CD14-positive monocyte (primary cell): Measurements from ENCODE around the gene KIF4A. TPM values are rescaled to one million over a fixed set of nuclear protein-coding genes. Genes with fewer than 3 reads are reported as not detected.
A peak's percentile ranks its signal among the peaks of the same experiment; 100 is the strongest.

Source experiments
- DNase-seq, 3 donors: peaks; one replicate each; pipeline ENCODE4 v3.0.0-alpha.2; 2011 to 2022
- H2AFZ ChIP-seq: 2 replicates; pipeline ENCODE4 v1.6.0; 2012; ENCODE audit warnings: mild to moderate bottlenecking, low read depth, low read length, inconsistent platforms; ENCODE audit not compliant: insufficient read depth, poor library complexity, severe bottlenecking
- H3K27ac ChIP-seq, 2 donors: 1 replicate in 1 of 2; 2 replicates in 1 of 2; pipeline ENCODE4 v1.5.1; 2012 to 2013; ENCODE audit warnings: low read length in 2 of 2, control low read depth in 1 of 2, inconsistent platforms in 1 of 2, low read depth in 1 of 2, mild to moderate bottlenecking in 1 of 2
- H3K27me3 ChIP-seq, 2 donors: one replicate each; pipeline versions ENCODE4 v1.6.0 to v1.6.1; 2011 to 2013; ENCODE audit warnings: low read length in 2 of 2; ENCODE audit not compliant: control insufficient read depth in 2 of 2, insufficient read depth in 2 of 2
- H3K36me3 ChIP-seq, 2 donors: replicated peaks in 1 of 2; 1 replicate in 1 of 2; 2 replicates in 1 of 2; pipeline versions ENCODE4 v1.5.1 to v1.6.1; 2012 to 2013; ENCODE audit warnings: low read length in 2 of 2, control low read depth in 1 of 2, inconsistent platforms in 1 of 2, mild to moderate bottlenecking in 1 of 2; ENCODE audit not compliant: insufficient read depth in 2 of 2, control insufficient read depth in 1 of 2
- H3K4me1 ChIP-seq, 2 donors: 1 replicate in 1 of 2; 2 replicates in 1 of 2; pipeline versions ENCODE4 v1.5.1 to v1.6.1; 2012 to 2013; ENCODE audit warnings: low read length in 2 of 2, control low read depth in 1 of 2, inconsistent platforms in 1 of 2, mild to moderate bottlenecking in 1 of 2, moderate library complexity in 1 of 2; ENCODE audit not compliant: insufficient read depth in 2 of 2, control insufficient read depth in 1 of 2
- H3K4me2 ChIP-seq: replicated peaks from 2 replicates; pipeline ENCODE3; 2012; ENCODE audit warnings: low read length, moderate library complexity, mild to moderate bottlenecking; ENCODE audit not compliant: poor library complexity, severe bottlenecking; ENCODE audit errors: extremely low read depth
- H3K4me3 ChIP-seq, 3 experiments: fragments of 200-600 bp in 1 of 3; sonication (generic) in 1 of 3; replicated peaks in 1 of 3; 1 replicate in 2 of 3; 2 replicates in 1 of 3; pipeline ENCODE4 v1.5.1; 2011 to 2013; ENCODE audit warnings: low read length in 3 of 3, mild to moderate bottlenecking in 3 of 3, control low read depth in 2 of 3, low read depth in 2 of 3, inconsistent platforms in 1 of 3, moderate library complexity in 1 of 3
- H3K79me2 ChIP-seq: 2 replicates; pipeline ENCODE4 v1.6.0; 2012; ENCODE audit warnings: mild to moderate bottlenecking, control low read depth, inconsistent platforms, low read length, moderate library complexity; ENCODE audit not compliant: insufficient read depth
- H3K9ac ChIP-seq: 2 replicates; pipeline ENCODE4 v1.6.0; 2017; ENCODE audit warnings: low read length, mild to moderate bottlenecking; ENCODE audit not compliant: insufficient read depth, poor library complexity, severe bottlenecking
- H3K9me3 ChIP-seq, 2 donors: replicated peaks in 1 of 2; 1 replicate in 1 of 2; 2 replicates in 1 of 2; pipeline versions ENCODE4 v1.5.1 to v1.6.1; 2012 to 2013; ENCODE audit warnings: low read length in 2 of 2, control low read depth in 1 of 2; ENCODE audit not compliant: control insufficient read depth in 1 of 2, insufficient read depth in 1 of 2
- H4K20me1 ChIP-seq: 2 replicates; pipeline ENCODE4 v1.6.0; 2012; ENCODE audit warnings: mild to moderate bottlenecking, low read length, control low read depth, moderate library complexity; ENCODE audit not compliant: insufficient read depth
- H3K27ac Mint-ChIP-seq, 7 donors: one replicate each; pipeline ENCODE4 v1.8.0; 2020; ENCODE audit warnings: mild to moderate bottlenecking in 7 of 7, mixed read lengths in 7 of 7, moderate library complexity in 6 of 7, inconsistent platforms in 2 of 7
- H3K27me3 Mint-ChIP-seq, 3 donors: one replicate each; pipeline ENCODE4 v1.8.0; 2021 to 2022; ENCODE audit warnings: low read depth in 3 of 3, mild to moderate bottlenecking in 3 of 3, mixed read lengths in 3 of 3, moderate library complexity in 3 of 3, inconsistent platforms in 1 of 3
- H3K36me3 Mint-ChIP-seq, 2 donors: one replicate each; pipeline ENCODE4 v1.8.0; 2020; ENCODE audit warnings: mixed read lengths in 2 of 2, inconsistent platforms in 1 of 2, mild to moderate bottlenecking in 1 of 2
- H3K4me1 Mint-ChIP-seq: one replicate; pipeline ENCODE4 v1.8.0; 2020; ENCODE audit warnings: mild to moderate bottlenecking, mixed read lengths
- H3K4me3 Mint-ChIP-seq, 2 donors: one replicate each; pipeline ENCODE4 v1.8.0; 2020; ENCODE audit warnings: mild to moderate bottlenecking in 2 of 2, mixed read lengths in 2 of 2, moderate library complexity in 1 of 2
- H3K9me3 Mint-ChIP-seq, 7 donors: one replicate each; pipeline ENCODE4 v1.8.0; 2020 to 2022; ENCODE audit warnings: mixed read lengths in 7 of 7, mild to moderate bottlenecking in 6 of 7, moderate library complexity in 6 of 7, inconsistent platforms in 2 of 7
- CTCF ChIP-seq: fragments of 200-600 bp; IDR thresholded peaks from one replicate; pipeline ENCODE4 v1.8.0; 2022; ENCODE audit warnings: antibody characterized with exemption, mild to moderate bottlenecking
- WGBS: methylation state at CpG from one replicate; pipeline ENCODE4 v1.1.5; 2013; ENCODE audit warnings: missing lambda C conversion rate; ENCODE audit not compliant: insufficient coverage; 5-methylcytosine and 5-hydroxymethylcytosine counted together
- intact Hi-C, 2 donors: fragments of 100-400 bp; cut with micrococcal nuclease; formaldehyde crosslinking; loops; one replicate each; pipeline versions ENCODE4 v1.15.0 to v1.15.1; 2023
- polyA plus RNA-seq, 3 donors: library from polyadenylated mRNA; depleted of rRNA in 1 of 3; unstranded in 2 of 3; stranded (reverse) in 1 of 3; fragments of 300-500 nt in 2 of 3; fragments of >200 nt in 1 of 3; fragmentation: Illumina TruSeq in 2 of 3; gene quantifications; 1 replicate in 2 of 3; 2 replicates in 1 of 3; pipeline ENCODE4 v1.2.3, GENCODE V29; 2012 to 2021

KIF4A gene
- polyA plus RNA-seq, 3 donors: 0.03 TPM; not detected in 2

- WGBS: no CpG with 5 or more reads among the region's 2 CpGs
- TF ChIP-seq CTCF: no peak
- H3K4me1 Mint-ChIP-seq: no peaks in the 10 kb centered on the region
- peaks cover 40 to 55% of the 10 kb centered on the region in 2 donors for H3K36me3 Mint-ChIP-seq
- Histone ChIP-seq H3K4me2 (no peak overlapping the region), H3K4me3 (no peak overlapping the region), H3K9ac (no peak overlapping the region), H3K9me3 (no peaks in the 10 kb centered on the region), H4K20me1 (no peaks in the 10 kb centered on the region), H2AFZ (no peak overlapping the region), H3K36me3 (peaks cover 18 to 32% of the 10 kb centered on the region in 2 donors), H3K79me2 (no peaks in the 10 kb centered on the region), H3K27ac (no peak overlapping the region), H3K27me3 (no peaks in the 10 kb centered on the region), H3K4me1 (no peaks in the 10 kb centered on the region)
- no peak for DNase-seq
- H3K9me3 Mint-ChIP-seq: peaks cover 0 to 7% (median 3%) of the 10 kb centered on the region in 7 donors
- H3K4me3 Mint-ChIP-seq: no peak overlapping the region
- intact Hi-C loops: no loop called here
- H3K27me3 Mint-ChIP-seq: peaks cover 0 to 4% (median 0%) of the 10 kb centered on the region in 3 donors
- H3K27ac Mint-ChIP-seq: peak overlapping the region in 1 of 7 donors; percentile 31
Observed at GRCh38 chrX:70354716-70355115, 64.8 kb downstream of the KIF4A start.

DNA sequence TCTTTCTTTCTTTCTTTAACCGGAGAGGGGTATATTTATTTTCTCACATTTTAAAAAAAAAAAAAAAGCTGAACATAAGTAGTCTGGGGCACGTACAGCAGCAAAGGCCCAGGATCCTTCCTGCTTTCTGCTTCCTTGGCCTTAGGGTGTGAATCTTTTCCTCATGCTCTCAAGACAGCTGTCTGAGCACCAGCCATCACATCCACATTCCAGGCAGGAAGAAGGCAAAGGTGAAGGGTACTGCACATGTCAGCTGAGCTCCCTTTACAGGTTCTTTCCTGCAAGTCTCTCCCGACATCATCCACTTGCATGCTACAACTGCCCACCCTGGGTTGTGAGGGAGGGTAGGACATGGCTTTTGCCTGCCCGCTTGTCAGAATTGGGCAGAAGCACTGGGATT lies 69.6 kb downstream of the KIF4A start:
- Mint-ChIP-seq H3K4me3 (no peak overlapping the region), H3K27ac (no peak overlapping the region), H3K9me3 (peaks cover 0 to 6% (median 0%) of the 10 kb centered on the region in 7 donors), H3K27me3 (peaks cover 0 to 5% (median 0%) of the 10 kb centered on the region in 3 donors), H3K4me1 (no peaks in the 10 kb centered on the region), H3K36me3 (peaks cover 27 to 45% of the 10 kb centered on the region in 2 donors)
- no peak overlapping the region for H3K4me3 ChIP-seq
- WGBS: no CpG with 5 or more reads among the region's 4 CpGs
- no peak overlapping the region for H3K4me2 ChIP-seq
- no peaks in the 10 kb centered on the region for H3K79me2 ChIP-seq
- H2AFZ ChIP-seq: no peak overlapping the region
- no peak overlapping the region for H3K27ac ChIP-seq
- TF ChIP-seq CTCF: no peak
- H3K9me3 ChIP-seq: no peaks in the 10 kb centered on the region
- peaks cover 17 to 40% of the 10 kb centered on the region in 2 donors for H3K36me3 ChIP-seq
- intact Hi-C loops: no loop called here
- H3K4me1 ChIP-seq: no peaks in the 10 kb centered on the region
- no peaks in the 10 kb centered on the region for H3K27me3 ChIP-seq
- H4K20me1 ChIP-seq: no peaks in the 10 kb centered on the region
- no peak overlapping the region for H3K9ac ChIP-seq
- DNase-seq: no peak
